Activated CD8-positive, alpha-beta T cell treated with anti-CD3 and anti-CD28 coated beads, Interleukin-2, amount 10 ng/mL, durations not matched to agents 7 days and 5 days (primary cell): ENCODE measurements around the gene SLC4A1. TPM values are rescaled to one million over a fixed set of nuclear protein-coding genes. Genes with fewer than 3 reads are reported as not detected.
A peak's percentile ranks its signal among the peaks of the same experiment; 100 is the strongest.

Source experiments
- ATAC-seq: fragments of 150-1000 bp; cut with Tn5 transposase; one replicate; pipeline ENCODE4 v1.10.0; 2021; ENCODE audit warnings: moderate library complexity
- CTCF ChIA-PET: fragments of 350-600 bp; sonication (Branson Sonifier 250); formaldehyde crosslinking; loops from one replicate; lab custom pipeline; 2021; ENCODE audit warnings: antibody characterized with exemption; lab: Charles Lee
- POLR2A ChIA-PET: fragments of 350-600 bp; sonication (Branson Sonifier 250); formaldehyde crosslinking; loops from one replicate; lab custom pipeline; 2021; ENCODE audit warnings: antibody characterized with exemption; lab: Charles Lee
- DNase-seq: peaks from one replicate; pipeline ENCODE4 v3.0.0-alpha.2; 2020
- H3K27ac Mint-ChIP-seq: one replicate; pipeline ENCODE4 v1.8.0; 2021; ENCODE audit warnings: mild to moderate bottlenecking, mixed read lengths
- H3K27me3 Mint-ChIP-seq: one replicate; pipeline ENCODE4 v1.8.0; 2021; ENCODE audit warnings: low read depth, mixed read lengths
- H3K36me3 Mint-ChIP-seq: one replicate; pipeline ENCODE4 v1.8.0; 2021; ENCODE audit warnings: low read depth, mixed read lengths
- H3K4me1 Mint-ChIP-seq: one replicate; pipeline ENCODE4 v1.8.0; 2021; ENCODE audit warnings: low read depth, mixed read lengths
- H3K4me3 Mint-ChIP-seq: one replicate; pipeline ENCODE4 v1.8.0; 2021; ENCODE audit warnings: mild to moderate bottlenecking, mixed read lengths
- H3K9me3 Mint-ChIP-seq: one replicate; pipeline ENCODE4 v1.8.0; 2022; ENCODE audit warnings: mixed read lengths; ENCODE audit not compliant: insufficient read depth
- total RNA-seq, 2 experiments: library from RNA; stranded (reverse); gene quantifications; one replicate each; pipeline ENCODE4 v1.2.3, GENCODE V29; 2021

SLC4A1 gene
- total RNA-seq, 2 experiments from 2014 or later = not detected

GRCh38 chr17:44282264-44282663 lies 14.3 kb upstream of the SLC4A1 start:
- POLR2A ChIA-PET = interaction anchor here (0.7 kb wide), 1 partner anchor 61 kb away, joined by 5 read pairs; no protein-coding TSS in a partner anchor
- Mint-ChIP-seq H3K27ac (no peak overlapping the region), H3K27me3 (peaks cover 5% of the 10 kb centered on the region), H3K4me1 (peaks cover 16% of the 10 kb centered on the region), H3K4me3 (no peak overlapping the region), H3K9me3 (no peaks in the 10 kb centered on the region), H3K36me3 (no peaks in the 10 kb centered on the region)
- DNase-seq (no peak), ATAC-seq (no peak)
- CTCF ChIA-PET = no interaction called here

DNA sequence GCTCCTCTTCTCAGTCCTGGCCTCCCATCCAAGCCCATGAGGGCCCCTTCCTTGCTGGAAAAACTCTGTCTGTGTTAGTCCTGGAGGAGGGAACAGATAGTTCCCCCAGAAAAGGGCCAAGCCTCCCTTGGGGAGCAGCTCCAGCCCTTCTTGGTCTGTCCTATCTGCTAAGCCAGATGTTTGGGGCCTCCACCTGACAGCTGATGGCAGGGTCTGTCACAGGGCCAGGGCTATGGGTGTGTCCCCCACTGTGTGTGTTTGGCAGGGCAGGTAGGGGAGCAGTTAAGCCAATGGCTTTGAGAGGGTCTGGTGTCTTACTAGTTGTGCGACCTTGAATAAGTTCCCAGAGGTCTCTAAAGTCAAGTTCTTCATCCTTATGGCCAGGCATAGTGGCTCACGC lies 13.6 kb upstream of the SLC4A1 start:
- Mint-ChIP-seq H3K36me3 (no peaks in the 10 kb centered on the region), H3K27me3 (peaks cover 5% of the 10 kb centered on the region), H3K9me3 (no peaks in the 10 kb centered on the region), H3K4me3 (no peak overlapping the region), H3K27ac (no peak overlapping the region), H3K4me1 (peaks cover 16% of the 10 kb centered on the region)
- ATAC-seq (no peak), DNase-seq (no peak)
- ChIA-PET CTCF (no interaction called here), POLR2A (interaction anchor here (0.7 kb wide), 1 partner anchor 60 kb away, joined by 5 read pairs; no protein-coding TSS in a partner anchor)

DNA sequence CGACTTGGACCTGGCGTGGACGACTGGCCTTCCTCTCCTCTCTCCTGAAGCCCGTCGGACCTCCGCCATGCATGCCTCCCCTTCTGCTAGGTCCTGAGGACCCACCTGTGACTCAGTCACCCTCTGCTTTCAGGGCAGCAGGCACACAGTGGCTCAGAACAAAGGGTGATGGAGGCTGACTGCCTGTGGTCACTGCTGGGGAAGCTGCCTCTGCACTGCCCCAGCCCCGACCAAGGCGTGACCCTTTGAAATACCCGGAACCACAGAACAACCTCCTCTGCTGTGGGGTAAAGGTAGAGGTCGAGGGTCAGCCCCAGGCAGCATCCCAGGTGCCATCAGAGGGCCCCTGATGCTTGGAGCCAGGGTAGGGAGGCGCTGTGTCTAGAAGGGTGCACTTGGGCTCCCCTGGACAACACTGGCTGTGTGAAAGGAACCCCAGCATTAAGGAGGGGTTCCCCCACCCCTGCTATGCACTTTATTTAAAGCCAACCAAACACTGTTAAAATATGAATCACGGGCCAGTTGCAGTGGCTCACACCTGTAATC lies 12.5 kb upstream of the SLC4A1 start:
- Mint-ChIP-seq H3K4me3 (no peak overlapping the region), H3K4me1 (peaks cover 16% of the 10 kb centered on the region), H3K9me3 (no peaks in the 10 kb centered on the region), H3K36me3 (no peaks in the 10 kb centered on the region), H3K27me3 (peaks cover 7% of the 10 kb centered on the region), H3K27ac (no peak overlapping the region)
- CTCF ChIA-PET = no interaction called here
- no peak for ATAC-seq
- POLR2A ChIA-PET = no interaction called here
- DNase-seq = no peak

GRCh38 chr17:44279666-44280391 lies 11.9 kb upstream of the SLC4A1 start:
- H3K36me3 Mint-ChIP-seq = no peaks in the 10 kb centered on the region
- H3K4me1 Mint-ChIP-seq = peaks cover 16% of the 10 kb centered on the region
- H3K4me3 Mint-ChIP-seq = no peak overlapping the region
- DNase-seq (peak; percentile 48), ATAC-seq (peak; percentile 76)
- H3K27ac Mint-ChIP-seq = no peak overlapping the region
- H3K9me3 Mint-ChIP-seq = no peaks in the 10 kb centered on the region
- peaks cover 10% of the 10 kb centered on the region for H3K27me3 Mint-ChIP-seq
- ChIA-PET CTCF (interaction anchor here (1.1 kb wide), 1 partner anchor 37 kb away, joined by 3 read pairs; no protein-coding TSS in a partner anchor), POLR2A (no interaction called here)

GRCh38 chr17:44279346-44279665 lies 11.4 kb upstream of the SLC4A1 start:
- ATAC-seq (no peak), DNase-seq (no peak)
- no peak overlapping the region for H3K4me3 Mint-ChIP-seq
- H3K4me1 Mint-ChIP-seq = peaks cover 16% of the 10 kb centered on the region
- H3K36me3 Mint-ChIP-seq = no peaks in the 10 kb centered on the region
- CTCF ChIA-PET = interaction anchor here (1.1 kb wide), 1 partner anchor 38 kb away, joined by 3 read pairs; no protein-coding TSS in a partner anchor
- no peaks in the 10 kb centered on the region for H3K9me3 Mint-ChIP-seq
- POLR2A ChIA-PET = no interaction called here
- H3K27ac Mint-ChIP-seq = no peak overlapping the region
- H3K27me3 Mint-ChIP-seq = peaks cover 10% of the 10 kb centered on the region

- no peak for ATAC-seq
- H3K9me3 Mint-ChIP-seq = no peaks in the 10 kb centered on the region
Measured at GRCh38 chr17:44277976-44278375, 10.0 kb upstream of the SLC4A1 start.

GRCh38 chr17:44273607-44274006 lies 5.7 kb upstream of the SLC4A1 start:
- Mint-ChIP-seq H3K27me3 (peaks cover 14% of the 10 kb centered on the region), H3K4me1 (peaks cover 5% of the 10 kb centered on the region), H3K36me3 (no peaks in the 10 kb centered on the region), H3K27ac (no peak overlapping the region), H3K9me3 (no peaks in the 10 kb centered on the region), H3K4me3 (no peak overlapping the region)
- ATAC-seq (no peak), DNase-seq (no peak)
- ChIA-PET CTCF (interaction anchor here (0.7 kb wide), 1 partner anchor 18 kb away, joined by 3 read pairs; no protein-coding TSS in a partner anchor), POLR2A (interaction anchor here (0.8 kb wide), 2 partner anchors 22 to 161 kb away, joined by 5 to 7 read pairs; no protein-coding TSS in a partner anchor)

More at GRCh38 chr17:44277976-44278375, 10.0 kb upstream of the SLC4A1 start:
- Mint-ChIP-seq H3K36me3 (no peaks in the 10 kb centered on the region), H3K4me1 (peaks cover 16% of the 10 kb centered on the region), H3K4me3 (no peak overlapping the region), H3K27me3 (peaks cover 14% of the 10 kb centered on the region), H3K27ac (no peak overlapping the region)
- no peak for DNase-seq
- ChIA-PET CTCF (interaction anchor here (0.9 to 1.2 kb wide), 3 partner anchors 32 to 68 kb away, joined by 3 read pairs; no protein-coding TSS in a partner anchor), POLR2A (no interaction called here)

GRCh38 chr17:44272954-44273353 lies 5.0 kb upstream of the SLC4A1 start:
- Mint-ChIP-seq H3K9me3 (no peaks in the 10 kb centered on the region), H3K27ac (no peak overlapping the region), H3K27me3 (peaks cover 12% of the 10 kb centered on the region), H3K36me3 (no peaks in the 10 kb centered on the region), H3K4me1 (peaks cover 5% of the 10 kb centered on the region), H3K4me3 (no peak overlapping the region)
- no peak for DNase-seq
- ChIA-PET POLR2A (interaction anchor here (0.8 kb wide), 2 partner anchors 23 to 162 kb away, joined by 5 to 7 read pairs; no protein-coding TSS in a partner anchor), CTCF (no interaction called here)
- no peak for ATAC-seq

GRCh38 chr17:44272321-44272951 lies 4.5 kb upstream of the SLC4A1 start:
- H3K27me3 Mint-ChIP-seq = peaks cover 9% of the 10 kb centered on the region
- ChIA-PET CTCF (no interaction called here), POLR2A (no interaction called here)
- ATAC-seq (no peak), DNase-seq (no peak)
- H3K9me3 Mint-ChIP-seq = no peaks in the 10 kb centered on the region
- no peak overlapping the region for H3K27ac Mint-ChIP-seq
- no peaks in the 10 kb centered on the region for H3K36me3 Mint-ChIP-seq
- no peak overlapping the region for H3K4me3 Mint-ChIP-seq
- H3K4me1 Mint-ChIP-seq = peaks cover 5% of the 10 kb centered on the region

- Mint-ChIP-seq H3K27ac (no peak overlapping the region), H3K36me3 (no peaks in the 10 kb centered on the region), H3K9me3 (no peaks in the 10 kb centered on the region), H3K4me1 (peaks cover 5% of the 10 kb centered on the region), H3K27me3 (peaks cover 4% of the 10 kb centered on the region), H3K4me3 (no peak overlapping the region)
- no peak for ATAC-seq
- no peak for DNase-seq
- ChIA-PET POLR2A (interaction anchor here (0.6 to 0.8 kb wide), 2 partner anchors 36 to 363 kb away, joined by 3 read pairs; no protein-coding TSS in a partner anchor), CTCF (no interaction called here)
Measured at GRCh38 chr17:44269535-44270240, 1.8 kb upstream of the SLC4A1 start.

- Mint-ChIP-seq H3K27ac (no peak overlapping the region), H3K36me3 (no peaks in the 10 kb centered on the region), H3K9me3 (no peaks in the 10 kb centered on the region), H3K27me3 (peaks cover 1% of the 10 kb centered on the region), H3K4me1 (peaks cover 5% of the 10 kb centered on the region), H3K4me3 (no peak overlapping the region)
- ATAC-seq = no peak
- POLR2A ChIA-PET = no interaction called here
- CTCF ChIA-PET = no interaction called here
- no peak for DNase-seq
Measured at GRCh38 chr17:44268709-44269534, 987 bp upstream of the SLC4A1 start.
